Measurements from ENCODE around the gene AK4. TPM values are rescaled to one million over a fixed set of nuclear protein-coding genes. Genes with fewer than 3 reads are reported as not detected.

The AK4 gene
- polyA plus RNA-seq, 3 donors: 4.3 to 9.9 (median 6.7) TPM

DNA sequence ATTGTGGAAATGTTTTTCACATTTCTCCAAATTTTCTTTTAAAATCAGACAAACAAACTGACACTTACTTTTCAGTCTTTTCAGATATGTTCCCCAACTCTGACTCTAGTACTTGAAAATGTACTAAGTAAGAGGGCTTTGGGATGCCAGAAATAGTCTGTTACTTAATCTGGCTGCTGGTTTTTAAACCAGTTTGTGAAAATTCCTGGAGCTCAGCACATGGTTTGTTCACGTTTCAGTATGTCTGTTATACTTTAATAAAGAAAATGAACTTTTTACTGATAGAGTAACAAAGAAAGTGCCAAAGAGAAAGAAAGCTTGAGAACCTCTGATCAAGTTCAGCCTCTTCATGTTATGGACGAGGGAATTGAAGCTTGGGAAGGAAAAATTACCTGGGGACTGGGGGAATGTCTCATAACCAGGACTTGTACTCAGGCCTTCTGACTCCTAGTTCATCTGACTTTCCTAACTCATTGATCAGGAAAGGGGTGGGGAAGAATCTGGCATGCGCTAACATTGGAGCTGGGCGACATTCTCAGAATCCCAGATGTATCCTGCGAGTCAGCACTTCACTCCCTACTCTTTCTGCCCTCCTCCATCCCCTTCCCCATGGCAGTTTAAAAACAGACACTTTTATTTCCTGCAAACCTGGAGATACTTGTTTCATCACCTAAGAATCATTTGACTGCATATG, 130.5 kb downstream of the AK4 start:
- H4K20me1 ChIP-seq (ENCODE audit: insufficient read depth, low read length): no peaks in the 10 kb centered on the region
- no peak for TF ChIP-seq CTCF (IDR thresholded peaks at IDR 0.05)
- Mint-ChIP-seq H3K4me1 (no peaks in the 10 kb centered on the region), H3K9me3 (no peaks in the 10 kb centered on the region), H3K27me3 (ENCODE audit: low read depth in 3 of 3) (peaks cover 0 to 3% (median 0%) of the 10 kb centered on the region in 3 donors), H3K36me3 (no peaks in the 10 kb centered on the region), H3K27ac (peak overlapping the region in 1 of 7 donors; percentile 24), H3K4me3 (no peak overlapping the region)
- no peak for DNase-seq
- no peak overlapping the region for H3K27ac ChIP-seq (ENCODE audit: low read depth in 1 of 2, low read length in 2 of 2)
- H3K27me3 ChIP-seq (ENCODE audit: control insufficient read depth in 2 of 2, insufficient read depth in 2 of 2, low read length in 2 of 2): no peaks in the 10 kb centered on the region
- no peak overlapping the region for H3K4me2 ChIP-seq (replicated peaks; ENCODE audit: extremely low read depth, low read length, poor library complexity, severe bottlenecking)
- H3K9ac ChIP-seq (ENCODE audit: insufficient read depth, low read length, poor library complexity, severe bottlenecking): no peak overlapping the region
- no peaks in the 10 kb centered on the region for H3K36me3 ChIP-seq (replicated peaks in 1 of 2; ENCODE audit: control insufficient read depth in 1 of 2, insufficient read depth in 2 of 2, low read length in 2 of 2)
- no peak overlapping the region for H3K4me3 ChIP-seq (replicated peaks in 1 of 3; ENCODE audit: low read depth in 2 of 3, low read length in 3 of 3)
- no peaks in the 10 kb centered on the region for H3K79me2 ChIP-seq (ENCODE audit: insufficient read depth, low read length)
- H2AFZ ChIP-seq (ENCODE audit: insufficient read depth, low read depth, low read length, poor library complexity, severe bottlenecking): no peak overlapping the region
- no peaks in the 10 kb centered on the region for H3K9me3 ChIP-seq (replicated peaks in 1 of 2; ENCODE audit: control insufficient read depth in 1 of 2, insufficient read depth in 1 of 2, low read length in 2 of 2)
- 20% methylated on average over 2 of the region's 5 CpGs for WGBS (ENCODE audit: insufficient coverage)
- no peaks in the 10 kb centered on the region for H3K4me1 ChIP-seq (ENCODE audit: control insufficient read depth in 1 of 2, insufficient read depth in 2 of 2, low read length in 2 of 2)
- intact Hi-C loops (cut with micrococcal nuclease): no loop called here

DNA sequence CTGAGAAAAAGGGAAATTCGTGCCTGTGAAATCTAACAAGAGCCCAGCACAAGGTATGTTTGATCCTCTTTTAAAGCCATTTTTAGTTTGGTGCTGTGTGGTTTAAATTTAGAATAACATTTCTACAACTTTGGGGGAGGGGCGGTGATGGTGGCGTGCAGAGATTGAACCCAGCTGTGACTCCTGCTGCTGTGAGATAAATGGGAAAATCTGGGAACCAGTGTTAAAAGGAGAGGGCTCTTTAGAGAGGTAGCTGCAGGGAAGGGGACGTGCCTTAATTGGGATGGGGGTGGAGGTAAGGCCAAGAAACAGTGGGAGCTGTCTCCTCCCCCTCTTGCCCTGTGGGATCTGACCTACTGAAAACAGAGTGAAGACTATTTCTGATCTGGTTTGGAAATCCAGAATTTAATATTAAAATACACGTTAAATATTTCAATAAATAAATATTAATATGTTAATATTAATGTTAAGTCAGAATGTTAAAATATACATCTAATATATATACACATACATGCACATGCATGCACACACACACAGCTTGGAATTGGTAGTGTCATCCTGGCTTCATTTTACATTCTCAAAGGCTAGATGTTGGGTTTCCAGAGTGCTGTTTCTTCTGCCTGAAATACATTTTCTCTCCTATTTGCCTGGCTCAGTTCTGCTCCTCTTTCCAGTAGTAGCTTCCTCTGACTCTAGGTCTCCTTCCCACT, 131.2 kb downstream of the AK4 start:
- intact Hi-C loops (cut with micrococcal nuclease): no loop called here
- Histone ChIP-seq H3K4me2 (replicated peaks; ENCODE audit: extremely low read depth, low read length, poor library complexity, severe bottlenecking) (no peak overlapping the region), H3K79me2 (ENCODE audit: insufficient read depth, low read length) (no peaks in the 10 kb centered on the region), H3K4me3 (replicated peaks in 1 of 3; ENCODE audit: low read depth in 2 of 3, low read length in 3 of 3) (no peak overlapping the region), H3K27ac (ENCODE audit: low read depth in 1 of 2, low read length in 2 of 2) (no peak overlapping the region), H3K4me1 (ENCODE audit: control insufficient read depth in 1 of 2, insufficient read depth in 2 of 2, low read length in 2 of 2) (no peaks in the 10 kb centered on the region), H3K36me3 (replicated peaks in 1 of 2; ENCODE audit: control insufficient read depth in 1 of 2, insufficient read depth in 2 of 2, low read length in 2 of 2) (no peaks in the 10 kb centered on the region), H3K9me3 (replicated peaks in 1 of 2; ENCODE audit: control insufficient read depth in 1 of 2, insufficient read depth in 1 of 2, low read length in 2 of 2) (no peaks in the 10 kb centered on the region), H3K27me3 (ENCODE audit: control insufficient read depth in 2 of 2, insufficient read depth in 2 of 2, low read length in 2 of 2) (no peaks in the 10 kb centered on the region), H4K20me1 (ENCODE audit: insufficient read depth, low read length) (no peaks in the 10 kb centered on the region), H2AFZ (ENCODE audit: insufficient read depth, low read depth, low read length, poor library complexity, severe bottlenecking) (no peak overlapping the region), H3K9ac (ENCODE audit: insufficient read depth, low read length, poor library complexity, severe bottlenecking) (no peak overlapping the region)
- no peaks in the 10 kb centered on the region for H3K9me3 Mint-ChIP-seq
- H3K4me1 Mint-ChIP-seq: no peaks in the 10 kb centered on the region
- H3K27ac Mint-ChIP-seq: no peak overlapping the region
- peaks cover 0 to 3% (median 0%) of the 10 kb centered on the region in 3 donors for H3K27me3 Mint-ChIP-seq (ENCODE audit: low read depth in 3 of 3)
- 92% methylated on average over 2 of the region's 5 CpGs for WGBS (ENCODE audit: insufficient coverage)
- no peak overlapping the region for H3K4me3 Mint-ChIP-seq
- no peaks in the 10 kb centered on the region for H3K36me3 Mint-ChIP-seq
- no peak for TF ChIP-seq CTCF (IDR thresholded peaks at IDR 0.05)
- DNase-seq: no peak

Small RNAs within 50 kb of the gene (small RNA-seq; reads per million reads assigned to genes)
- gene RPS29P7 (ENCODE audit: insufficient read length, low read depth): not detected

Other genes with a start within 250 kb of the AK4 start
- gene JAK1, start 181.7 kb upstream of the AK4 start, polyA plus RNA-seq: 10 to 100 TPM; 43.1 to 76.2 (median 72.6) TPM
- under 1 TPM in 1 of 3 donors, not detected in 2; 0.05 TPM for gene DNAJC6, start 161.3 kb downstream of the AK4 start, polyA plus RNA-seq

Measured in CD14-positive monocyte (primary cell).